IMR-90 (cell line): ENCODE data around the gene RHOBTB1. TPM values are rescaled to one million over a fixed set of nuclear protein-coding genes. Genes with fewer than 3 reads are reported as not detected.

Source experiments
- ATAC-seq: fragments of 200-7000 bp; cut with Tn5 transposase; 2 replicates; pipeline ENCODE4 v1.9.1; 2020; ENCODE audit warnings: low read depth, mild to moderate bottlenecking, moderate library complexity
- BruUV-seq: library from RNA; stranded (reverse); fragments of 400-500 nt; replicated peaks from 2 replicates; lab custom pipeline; 2021; lab: Mats Ljungman, UMichigan
- CTCF ChIA-PET: fragments of 300-600 bp; formaldehyde crosslinking; extraction: SDS; loops from one replicate; lab custom pipeline; 2021; ENCODE audit warnings: antibody characterized with exemption; lab: Yijun Ruan, JAX
- POLR2A ChIA-PET: fragments of 300-600 bp; sonication (Branson Sonifier 250); formaldehyde crosslinking; loops from one replicate; lab custom pipeline; 2022; ENCODE audit warnings: antibody characterized with exemption; ENCODE audit not compliant: unreplicated experiment; lab: Charles Lee
- DNase-seq: peaks from one replicate; pipeline ENCODE4 v3.0.0; 2013
- H2AFZ ChIP-seq: replicated peaks from 2 replicates; pipeline ENCODE3; 2013; ENCODE audit warnings: low read length, mild to moderate bottlenecking; ENCODE audit not compliant: poor library complexity
- H2AK5ac ChIP-seq: 2 replicates; pipeline ENCODE4 v1.6.1; 2013; ENCODE audit warnings: low read depth, low read length, inconsistent platforms
- H2AK9ac ChIP-seq: replicated peaks from 2 replicates; pipeline ENCODE3; 2013; ENCODE audit warnings: mild to moderate bottlenecking, low read depth, low read length, moderate library complexity; ENCODE audit not compliant: poor library complexity
- H2BK120ac ChIP-seq: 2 replicates; pipeline ENCODE4 v1.6.1; 2013; ENCODE audit warnings: low read depth, low read length, inconsistent platforms
- H2BK15ac ChIP-seq: 3 replicates; pipeline ENCODE4 v1.6.1; 2013; ENCODE audit warnings: low read depth, low read length, inconsistent platforms
- H2BK20ac ChIP-seq: 2 replicates; pipeline ENCODE4 v1.6.1; 2013; ENCODE audit warnings: low read depth, mild to moderate bottlenecking, inconsistent platforms, low read length, moderate library complexity
- H2BK5ac ChIP-seq: 2 replicates; pipeline ENCODE4 v1.6.1; 2013; ENCODE audit warnings: mild to moderate bottlenecking, low read depth, low read length, inconsistent platforms; ENCODE audit not compliant: poor library complexity, severe bottlenecking
- H3K14ac ChIP-seq: replicated peaks from 2 replicates; pipeline ENCODE4 v1.6.1; 2013; ENCODE audit warnings: low read depth, low read length, inconsistent platforms
- H3K18ac ChIP-seq: 2 replicates; pipeline ENCODE4 v1.6.1; 2013; ENCODE audit warnings: low read depth, low read length, control low read depth
- H3K23ac ChIP-seq: 2 replicates; pipeline ENCODE4 v1.6.1; 2013; ENCODE audit warnings: low read depth, low read length, inconsistent platforms
- H3K27ac ChIP-seq: 2 replicates; pipeline ENCODE4 v1.5.1; 2013; ENCODE audit warnings: mild to moderate bottlenecking, control low read depth, low read length; ENCODE audit not compliant: insufficient read depth
- H3K27me3 ChIP-seq: 2 replicates; pipeline ENCODE4 v1.6.1; 2013; ENCODE audit warnings: low read length; ENCODE audit not compliant: control insufficient read depth, insufficient read depth
- H3K36me3 ChIP-seq: 2 replicates; pipeline ENCODE4 v1.6.1; 2013; ENCODE audit warnings: low read length, mixed read lengths; ENCODE audit not compliant: control insufficient read depth, insufficient read depth
- H3K4ac ChIP-seq: 2 replicates; pipeline ENCODE4 v1.6.1; 2013; ENCODE audit warnings: low read depth, low read length, inconsistent platforms
- H3K4me1 ChIP-seq: 2 replicates; pipeline ENCODE4 v1.6.1; 2013; ENCODE audit warnings: low read length, mixed read lengths; ENCODE audit not compliant: control insufficient read depth, insufficient read depth
- H3K4me2 ChIP-seq: 2 replicates; pipeline ENCODE4 v1.6.1; 2013; ENCODE audit warnings: low read depth, mild to moderate bottlenecking, control low read depth, low read length, moderate library complexity
- H3K4me3 ChIP-seq: 2 replicates; pipeline ENCODE4 v1.5.1; 2013; ENCODE audit warnings: low read depth, mild to moderate bottlenecking, control low read depth, low read length, moderate library complexity; ENCODE audit not compliant: insufficient read depth
- H3K56ac ChIP-seq: 2 replicates; pipeline ENCODE4 v1.6.1; 2013; ENCODE audit warnings: low read length, inconsistent platforms; ENCODE audit not compliant: insufficient read depth; ENCODE audit errors: extremely low read depth
- H3K79me1 ChIP-seq, 2 experiments: 2 replicates each; pipeline ENCODE4 v1.6.1; 2013; ENCODE audit warnings: low read length in 2 of 2, inconsistent platforms in 1 of 2, low read depth in 1 of 2
- H3K9ac ChIP-seq: 2 replicates; pipeline ENCODE4 v1.6.1; 2013; ENCODE audit warnings: low read depth, low read length, control low read depth
- H3K9me1 ChIP-seq: 2 replicates; pipeline ENCODE4 v1.6.1; 2013; ENCODE audit warnings: low read length, inconsistent platforms; ENCODE audit not compliant: insufficient read depth
- H3K9me3 ChIP-seq: 2 replicates; pipeline ENCODE4 v1.6.1; 2013; ENCODE audit warnings: low read length; ENCODE audit not compliant: control insufficient read depth, insufficient read depth
- H4K20me1 ChIP-seq: 2 replicates; pipeline ENCODE4 v1.6.1; 2013; ENCODE audit warnings: low read length, inconsistent platforms; ENCODE audit not compliant: insufficient read depth
- H4K5ac ChIP-seq: 2 replicates; pipeline ENCODE4 v1.6.1; 2013; ENCODE audit warnings: mild to moderate bottlenecking, low read depth, low read length, control low read depth
- H4K8ac ChIP-seq, 2 experiments: 2 replicates each; pipeline ENCODE4 v1.6.1; 2013; ENCODE audit warnings: low read depth in 2 of 2, low read length in 2 of 2, control low read depth in 1 of 2, inconsistent platforms in 1 of 2
- H4K91ac ChIP-seq: 2 replicates; pipeline ENCODE4 v1.6.1; 2013; ENCODE audit warnings: low read depth, low read length, inconsistent platforms; ENCODE audit not compliant: insufficient read depth
- CEBPB ChIP-seq: IDR thresholded peaks from 2 replicates; pipeline ENCODE4 v1.6.1; 2012; ENCODE audit warnings: low read depth, low read length, improper control_type of control experiment
- CHD1 ChIP-seq: IDR thresholded peaks from 2 replicates; pipeline ENCODE4 v1.6.1; 2012; ENCODE audit warnings: low read depth, low read length, improper control_type of control experiment
- MAFK ChIP-seq: IDR thresholded peaks from 2 replicates; pipeline ENCODE4 v1.6.1; 2012; ENCODE audit warnings: low read depth, low read length, improper control_type of control experiment
- MAZ ChIP-seq: IDR thresholded peaks from 2 replicates; pipeline ENCODE4 v1.6.1; 2012; ENCODE audit warnings: low read depth, mild to moderate bottlenecking, low read length, improper control_type of control experiment, moderate library complexity, borderline replicate concordance
- MXI1 ChIP-seq: IDR thresholded peaks from 2 replicates; pipeline ENCODE4 v1.6.1; 2012; ENCODE audit warnings: low read depth, mild to moderate bottlenecking, low read length, moderate library complexity, borderline replicate concordance
- NFE2L2 ChIP-seq: fragments of 150-350 bp; IDR thresholded peaks from 2 replicates; pipeline ENCODE4 v1.6.1; 2016; ENCODE audit warnings: low read depth, mild to moderate bottlenecking, low read length
- POLR2A ChIP-seq: IDR thresholded peaks from 2 replicates; pipeline ENCODE4 v1.6.1; 2012; ENCODE audit warnings: mild to moderate bottlenecking, low read depth, low read length
- RAD21 ChIP-seq: IDR thresholded peaks from 2 replicates; pipeline ENCODE4 v1.6.1; 2012; ENCODE audit warnings: low read length, improper control_type of control experiment
- RCOR1 ChIP-seq: IDR thresholded peaks from 2 replicates; pipeline ENCODE4 v1.6.1; 2012; ENCODE audit warnings: mild to moderate bottlenecking, low read length, improper control_type of control experiment; ENCODE audit not compliant: insufficient replicate concordance
- RFX5 ChIP-seq: IDR thresholded peaks from 2 replicates; pipeline ENCODE4 v1.8.0; 2012; ENCODE audit warnings: low read depth, mild to moderate bottlenecking, low read length, moderate library complexity
- WGBS, 2 experiments: methylation state at CpG; one replicate each; pipeline versions ENCODE4 v1.1.5 to v1.1.7; 2013; ENCODE audit warnings: missing lambda C conversion rate in 2 of 2; ENCODE audit not compliant: insufficient read length in 1 of 2; ENCODE audit errors: extremely low coverage in 2 of 2; 5-methylcytosine and 5-hydroxymethylcytosine counted together
- dilution Hi-C: fragments of 300-500 bp; cut with HindIII; formaldehyde crosslinking; loops from one replicate; pipeline ENCODE4 v1.14.3; 2018; ENCODE audit warnings: low sequenced_read_pairs; ENCODE audit not compliant: unreplicated experiment
- in situ Hi-C: fragments of 300-500 bp; cut with MboI; formaldehyde crosslinking; loops from 3 replicates; pipeline ENCODE4 v1.14.3; 2019; ENCODE audit warnings: low sequenced_read_pairs, inconsistent platforms, mixed read lengths
- intact Hi-C: fragments of 100-400 bp; cut with micrococcal nuclease; formaldehyde crosslinking; loops from 2 replicates; pipeline ENCODE4 v1.10.0; 2022
- polyA plus RNA-seq, 3 experiments: library from polyadenylated mRNA; depleted of rRNA; stranded (reverse); fragments of >200 nt; gene quantifications; 2 replicates each; pipeline ENCODE4 v1.2.3, GENCODE V29; 2012; ENCODE audit warnings: low replicate concordance in 1 of 3
- total RNA-seq: library from RNA; depleted of rRNA; stranded (reverse); fragments of >200 nt; gene quantifications from 2 replicates; pipeline ENCODE4 v1.2.3, GENCODE V29; 2012
- TF ChIP-seq, protein P1 (sequence below): conservative IDR thresholded peaks from 2 replicates; pipeline ENCODE4 v1.5.1; 2012; ENCODE audit warnings: mild to moderate bottlenecking, low read depth, low read length, improper control_type of control experiment
- TF ChIP-seq, protein P2 (sequence below): fragments of 150-350 bp; IDR thresholded peaks from 2 replicates; pipeline ENCODE4 v1.6.1; 2017; ENCODE audit warnings: mild to moderate bottlenecking, antibody characterized with exemption, low read length, low read depth

RHOBTB1 gene
- total and polyA plus RNA-seq, 2 of the 4 experiments (the other 2 are of a cell fraction), result 8.9 to 15.2 TPM

DNA sequence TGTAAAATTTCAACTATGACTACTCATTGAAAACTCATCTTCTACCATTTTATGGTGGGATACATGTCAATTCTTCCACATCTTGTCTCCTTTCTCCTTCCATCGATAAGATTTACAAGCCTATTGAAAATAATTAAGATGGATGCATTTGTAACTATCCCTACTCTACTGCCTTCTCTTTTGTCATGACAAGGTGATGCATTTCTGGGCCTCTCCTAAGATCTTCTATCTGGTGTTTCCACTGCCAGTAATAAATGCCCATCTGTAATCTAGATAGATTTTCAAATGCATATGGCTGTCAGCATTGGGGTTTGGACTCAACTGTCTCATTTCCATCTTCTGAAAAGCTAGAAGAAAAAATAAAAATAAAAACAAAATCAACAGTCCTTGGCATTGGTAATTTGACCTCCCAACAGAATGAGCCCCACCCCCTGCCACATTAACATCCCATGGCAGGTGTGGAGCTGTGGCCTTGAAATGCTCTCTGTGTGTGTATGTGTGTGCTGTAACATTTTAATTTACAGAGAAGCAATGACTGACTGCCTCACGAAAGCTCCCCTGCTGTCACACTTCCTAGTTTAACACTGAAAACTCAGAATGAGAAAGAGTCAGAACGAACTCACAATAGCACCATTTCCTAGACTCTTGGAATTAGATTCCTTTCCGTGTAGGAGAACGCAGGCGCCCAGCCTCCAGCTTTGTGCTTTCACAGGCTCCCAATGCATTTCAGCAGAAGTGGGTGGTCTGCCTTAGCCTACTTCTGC lies 74.2 kb downstream of the RHOBTB1 start:
- Histone ChIP-seq H3K79me1 (no peaks in the 10 kb centered on the region), H2BK20ac (no peak overlapping the region), H3K4ac (no peak overlapping the region), H4K5ac (no peak overlapping the region), H3K9me3 (no peaks in the 10 kb centered on the region), H2AK9ac (no peak overlapping the region), H3K4me2 (no peak overlapping the region), H3K9ac (no peak overlapping the region), H3K23ac (no peak overlapping the region), H3K18ac (no peak overlapping the region), H3K14ac (no peak overlapping the region), H2BK120ac (no peak overlapping the region), H3K27ac (no peak overlapping the region), H3K36me3 (peaks cover 22% of the 10 kb centered on the region), H4K8ac (no peak overlapping the region), H3K27me3 (no peaks in the 10 kb centered on the region), H3K9me1 (no peaks in the 10 kb centered on the region), H4K91ac (no peak overlapping the region), H3K4me1 (no peaks in the 10 kb centered on the region), H2AFZ (no peak overlapping the region), H2BK15ac (no peak overlapping the region), H4K20me1 (no peaks in the 10 kb centered on the region), H3K56ac (no peak overlapping the region), H2BK5ac (no peak overlapping the region), H2AK5ac (no peak overlapping the region), H3K4me3 (no peak overlapping the region)
- no TSS peak for BruUV-seq
- ChIA-PET CTCF (no interaction called here), POLR2A (no interaction called here)
- ATAC-seq, result no peak
- DNase-seq, result no peak
- dilution Hi-C loops (no loop called here), in situ Hi-C loops (no loop called here), intact Hi-C loops (no loop called here)
- TF ChIP-seq RAD21 (no peak), RCOR1 (no peak), POLR2A (no peak), MAFK (no peak), RFX5 (no peak), NFE2L2 (no peak), CEBPB (no peak), MXI1 (no peak), MAZ (no peak), CHD1 (no peak)
- TF ChIP-seq, protein P1, sequence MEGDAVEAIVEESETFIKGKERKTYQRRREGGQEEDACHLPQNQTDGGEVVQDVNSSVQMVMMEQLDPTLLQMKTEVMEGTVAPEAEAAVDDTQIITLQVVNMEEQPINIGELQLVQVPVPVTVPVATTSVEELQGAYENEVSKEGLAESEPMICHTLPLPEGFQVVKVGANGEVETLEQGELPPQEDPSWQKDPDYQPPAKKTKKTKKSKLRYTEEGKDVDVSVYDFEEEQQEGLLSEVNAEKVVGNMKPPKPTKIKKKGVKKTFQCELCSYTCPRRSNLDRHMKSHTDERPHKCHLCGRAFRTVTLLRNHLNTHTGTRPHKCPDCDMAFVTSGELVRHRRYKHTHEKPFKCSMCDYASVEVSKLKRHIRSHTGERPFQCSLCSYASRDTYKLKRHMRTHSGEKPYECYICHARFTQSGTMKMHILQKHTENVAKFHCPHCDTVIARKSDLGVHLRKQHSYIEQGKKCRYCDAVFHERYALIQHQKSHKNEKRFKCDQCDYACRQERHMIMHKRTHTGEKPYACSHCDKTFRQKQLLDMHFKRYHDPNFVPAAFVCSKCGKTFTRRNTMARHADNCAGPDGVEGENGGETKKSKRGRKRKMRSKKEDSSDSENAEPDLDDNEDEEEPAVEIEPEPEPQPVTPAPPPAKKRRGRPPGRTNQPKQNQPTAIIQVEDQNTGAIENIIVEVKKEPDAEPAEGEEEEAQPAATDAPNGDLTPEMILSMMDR, result no peak
- TF ChIP-seq, protein P2, sequence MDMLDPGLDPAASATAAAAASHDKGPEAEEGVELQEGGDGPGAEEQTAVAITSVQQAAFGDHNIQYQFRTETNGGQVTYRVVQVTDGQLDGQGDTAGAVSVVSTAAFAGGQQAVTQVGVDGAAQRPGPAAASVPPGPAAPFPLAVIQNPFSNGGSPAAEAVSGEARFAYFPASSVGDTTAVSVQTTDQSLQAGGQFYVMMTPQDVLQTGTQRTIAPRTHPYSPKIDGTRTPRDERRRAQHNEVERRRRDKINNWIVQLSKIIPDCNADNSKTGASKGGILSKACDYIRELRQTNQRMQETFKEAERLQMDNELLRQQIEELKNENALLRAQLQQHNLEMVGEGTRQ, result no peak
- WGBS, 2 experiments, result no CpG with 5 or more reads among the region's 6 CpGs
